Peyer's patch (tissue), 4 donors: Measurements from ENCODE around the gene ACY1. TPM values are rescaled to one million over a fixed set of nuclear protein-coding genes. Genes with fewer than 3 reads are reported as not detected.

Experiments used
- DNase-seq, 3 donors: peaks; one replicate each; pipeline ENCODE4 v3.0.0-alpha.2; 2017 to 2019
- H3K27ac ChIP-seq, 4 donors: fragments of 200-600 bp; sonication (generic); one replicate each; pipeline ENCODE4 v1.5.1; 2016 to 2019
- H3K27me3 ChIP-seq, 2 donors: fragments of 200-600 bp; sonication (generic); one replicate each; pipeline ENCODE4 v1.5.1; 2019
- H3K36me3 ChIP-seq, 3 donors: fragments of 200-600 bp; sonication (generic); one replicate each; pipeline ENCODE4 v1.5.1; 2016 to 2019
- H3K4me1 ChIP-seq, 4 donors: fragments of 200-600 bp; sonication (generic); one replicate each; pipeline ENCODE4 v1.5.1; 2016 to 2019
- H3K4me3 ChIP-seq, 4 donors: fragments of 200-600 bp; sonication (generic); 1 replicate in 3 of 4; 2 replicates in 1 of 4; pipeline ENCODE4 v1.5.1; 2016 to 2019; ENCODE audit warnings: mild to moderate bottlenecking in 1 of 4
- H3K9me3 ChIP-seq, 4 donors: fragments of 200-600 bp; sonication (generic); one replicate each; pipeline ENCODE4 v1.5.1; 2016 to 2019; ENCODE audit warnings: mild to moderate bottlenecking in 1 of 4
- CTCF ChIP-seq, 6 experiments: fragments of 450-650 bp in 4 of 6; fragments of 200-600 bp in 2 of 6; sonication (generic) in 1 of 6; IDR thresholded peaks; one replicate each; pipeline ENCODE4 v1.5.1; 2017 to 2019; ENCODE audit warnings: antibody characterized with exemption in 6 of 6, mild to moderate bottlenecking in 3 of 6, moderate library complexity in 1 of 6
- POLR2A ChIP-seq, 2 donors: fragments of 450-650 bp; IDR thresholded peaks; one replicate each; pipeline ENCODE4 v1.5.1; 2017; ENCODE audit warnings: antibody characterized with exemption in 2 of 2, mild to moderate bottlenecking in 2 of 2, moderate library complexity in 2 of 2
- total RNA-seq, 4 donors: library from RNA; depleted of rRNA; stranded (reverse); fragments of >200 nt; gene quantifications; one replicate each; pipeline ENCODE4 v1.1.0, GENCODE V29; 2016

ACY1 gene
- total RNA-seq, 4 donors from 2014 or later = 95.7 to 977 (median 609) TPM

GRCh38 chr3:51949121-51949520 is 34.2 kb upstream of the ACY1 start:
- no peaks in the 10 kb centered on the region for H3K9me3 ChIP-seq
- H3K4me1 ChIP-seq = no peaks in the 10 kb centered on the region
- TF ChIP-seq CTCF (IDR thresholded peaks at IDR 0.05) (no peak), POLR2A (IDR thresholded peaks at IDR 0.05) (no peak)
- no peak overlapping the region for H3K27ac ChIP-seq
- peak in 1 of 3 donors; percentile 15 for DNase-seq
- no peaks in the 10 kb centered on the region for H3K27me3 ChIP-seq
- H3K36me3 ChIP-seq = peaks cover 0 to 15% (median 0%) of the 10 kb centered on the region in 3 donors
- no peak overlapping the region for H3K4me3 ChIP-seq

DNA sequence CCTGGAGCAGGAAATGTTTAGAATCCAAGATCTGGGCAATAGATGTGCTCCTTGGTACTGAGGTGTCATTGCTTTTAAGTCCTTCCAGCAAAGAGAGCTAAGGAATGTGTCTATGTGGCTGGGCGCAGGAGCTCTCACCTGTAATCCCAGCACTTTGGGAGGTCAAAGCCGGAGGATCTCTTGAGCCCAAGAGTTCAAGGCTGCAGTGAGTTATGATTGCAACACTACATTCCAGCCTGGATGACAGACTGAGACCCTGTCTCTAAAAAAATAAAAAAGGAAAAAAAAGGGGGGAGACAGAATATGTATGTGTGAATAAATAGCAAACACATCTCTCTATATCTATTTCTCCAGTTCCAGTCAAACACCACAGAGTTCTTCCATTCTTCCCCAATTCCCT is 32.4 kb upstream of the ACY1 start:
- TF ChIP-seq POLR2A (IDR thresholded peaks at IDR 0.05) (no peak), CTCF (IDR thresholded peaks at IDR 0.05) (no peak)
- H3K36me3 ChIP-seq = peaks cover 0 to 11% (median 0%) of the 10 kb centered on the region in 3 donors

GRCh38 chr3:51953445-51953844 is 29.9 kb upstream of the ACY1 start:
- Histone ChIP-seq H3K27me3 (no peaks in the 10 kb centered on the region), H3K27ac (no peak overlapping the region), H3K36me3 (peaks cover 0 to 2% (median 0%) of the 10 kb centered on the region in 3 donors), H3K9me3 (peaks cover 0 to 6% (median 0%) of the 10 kb centered on the region in 4 donors), H3K4me1 (peaks cover 0 to 15% (median 7%) of the 10 kb centered on the region in 4 donors), H3K4me3 (no peak overlapping the region)
- no peak for DNase-seq
- TF ChIP-seq CTCF (IDR thresholded peaks at IDR 0.05) = no peak
- no peak for TF ChIP-seq POLR2A (IDR thresholded peaks at IDR 0.05)

More for the DNA sequence above, 32.4 kb upstream of the ACY1 start:
- H3K27ac ChIP-seq = no peak overlapping the region
- H3K4me3 ChIP-seq = no peak overlapping the region
- H3K4me1 ChIP-seq = peaks cover 0 to 7% (median 2%) of the 10 kb centered on the region in 4 donors
- no peak for DNase-seq
- peaks cover 0 to 6% (median 0%) of the 10 kb centered on the region in 4 donors for H3K9me3 ChIP-seq
- no peaks in the 10 kb centered on the region for H3K27me3 ChIP-seq

GRCh38 chr3:51954105-51954504 is 29.2 kb upstream of the ACY1 start:
- Histone ChIP-seq H3K36me3 (peaks cover 0 to 3% (median 0%) of the 10 kb centered on the region in 3 donors), H3K9me3 (peaks cover 0 to 6% (median 0%) of the 10 kb centered on the region in 4 donors), H3K27ac (no peak overlapping the region), H3K4me1 (peaks cover 0 to 15% (median 7%) of the 10 kb centered on the region in 4 donors), H3K4me3 (no peak overlapping the region), H3K27me3 (no peaks in the 10 kb centered on the region)
- DNase-seq = no peak
- no peak for TF ChIP-seq POLR2A (IDR thresholded peaks at IDR 0.05)
- no peak for TF ChIP-seq CTCF (IDR thresholded peaks at IDR 0.05)

DNA sequence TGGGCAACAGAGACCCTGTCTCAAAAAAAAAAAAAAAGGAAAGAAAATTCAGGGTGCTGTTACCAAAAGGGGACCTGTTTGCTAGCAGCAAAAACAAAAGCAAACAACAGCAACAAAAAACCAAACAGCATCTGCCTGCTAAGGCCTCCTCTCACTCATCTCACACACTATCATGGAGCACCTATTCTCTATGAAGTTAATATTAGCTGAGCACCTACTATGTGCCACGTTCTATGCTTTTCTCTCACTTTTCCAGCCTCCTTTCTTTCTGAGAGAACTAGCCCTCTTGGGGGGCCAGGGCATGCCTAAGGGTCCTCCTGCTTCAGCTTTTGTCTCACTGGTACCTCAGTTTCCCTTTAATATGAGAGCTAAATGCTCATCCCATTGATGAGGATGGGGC is 28.6 kb upstream of the ACY1 start:
- H3K4me1 ChIP-seq = peaks cover 0 to 15% (median 7%) of the 10 kb centered on the region in 4 donors
- H3K36me3 ChIP-seq = peaks cover 0 to 3% (median 0%) of the 10 kb centered on the region in 3 donors
- H3K27ac ChIP-seq = no peak overlapping the region
- no peak overlapping the region for H3K4me3 ChIP-seq
- no peak for TF ChIP-seq POLR2A (IDR thresholded peaks at IDR 0.05)
- no peak for TF ChIP-seq CTCF (IDR thresholded peaks at IDR 0.05)
- H3K9me3 ChIP-seq = peaks cover 0 to 6% (median 0%) of the 10 kb centered on the region in 4 donors
- no peak for DNase-seq
- H3K27me3 ChIP-seq = no peaks in the 10 kb centered on the region
